Neuronal stem cell (in vitro differentiated cells): ENCODE measurements around the gene UNKL.
A peak's percentile ranks its signal among the peaks of the same experiment; 100 is the strongest.

Experiments used
- DNase-seq: peaks from one replicate; pipeline ENCODE4 v3.0.0-alpha.2; 2013; ENCODE audit warnings: low spot score
- H2AFZ ChIP-seq: one replicate; pipeline ENCODE4 v1.6.1; 2013; ENCODE audit warnings: mild to moderate bottlenecking, low read length, inconsistent platforms
- H2AK5ac ChIP-seq: 2 replicates; pipeline ENCODE4 v1.6.1; 2013; ENCODE audit warnings: low read depth, mild to moderate bottlenecking, inconsistent platforms, low read length, moderate library complexity, mixed read lengths
- H2BK120ac ChIP-seq: 2 replicates; pipeline ENCODE4 v1.6.1; 2013; ENCODE audit warnings: low read depth, mild to moderate bottlenecking, inconsistent platforms, low read length, moderate library complexity, mixed read lengths
- H2BK12ac ChIP-seq: one replicate; pipeline ENCODE4 v1.6.1; 2013; ENCODE audit warnings: low read length, inconsistent platforms
- H2BK15ac ChIP-seq: 2 replicates; pipeline ENCODE4 v1.6.1; 2013; ENCODE audit warnings: mild to moderate bottlenecking, low read length, inconsistent platforms, mixed read lengths
- H2BK5ac ChIP-seq: one replicate; pipeline ENCODE4 v1.6.1; 2013; ENCODE audit warnings: inconsistent platforms, mild to moderate bottlenecking, low read length, moderate library complexity
- H3K14ac ChIP-seq: one replicate; pipeline ENCODE4 v1.6.1; 2013; ENCODE audit warnings: low read length, inconsistent platforms
- H3K18ac ChIP-seq: 2 replicates; pipeline ENCODE4 v1.6.1; 2013; ENCODE audit warnings: low read length, inconsistent platforms
- H3K23ac ChIP-seq: 2 replicates; pipeline ENCODE4 v1.6.1; 2013; ENCODE audit warnings: low read depth, mild to moderate bottlenecking, mixed read lengths, low read length, inconsistent platforms; ENCODE audit not compliant: poor library complexity
- H3K27ac ChIP-seq: replicated peaks from 3 replicates; pipeline ENCODE4 v1.5.1; 2013; ENCODE audit warnings: low read length, inconsistent platforms
- H3K27me3 ChIP-seq, 3 experiments: 2 replicates each; pipeline ENCODE4 v1.6.1; 2013; ENCODE audit warnings: low read length in 3 of 3, mild to moderate bottlenecking in 2 of 3, inconsistent platforms in 1 of 3, low read depth in 1 of 3, mixed read lengths in 1 of 3, moderate library complexity in 1 of 3; ENCODE audit not compliant: control insufficient read depth in 3 of 3, insufficient read depth in 3 of 3
- H3K36me3 ChIP-seq, 2 donors: replicated peaks in 1 of 2; 2 replicates each; pipeline ENCODE4 v1.6.1; 2013; ENCODE audit warnings: low read length in 2 of 2; ENCODE audit not compliant: control insufficient read depth in 2 of 2, insufficient read depth in 2 of 2
- H3K4ac ChIP-seq: 2 replicates; pipeline ENCODE4 v1.6.1; 2013; ENCODE audit warnings: inconsistent platforms, mild to moderate bottlenecking, low read length, moderate library complexity
- H3K4me1 ChIP-seq, 2 donors: 1 replicate in 1 of 2; 2 replicates in 1 of 2; pipeline ENCODE4 v1.6.1; 2013; ENCODE audit warnings: low read length in 2 of 2, low read depth in 1 of 2; ENCODE audit not compliant: control insufficient read depth in 2 of 2, insufficient read depth in 1 of 2
- H3K4me2 ChIP-seq: one replicate; pipeline ENCODE4 v1.6.1; 2013; ENCODE audit warnings: mild to moderate bottlenecking, low read length, inconsistent platforms; ENCODE audit not compliant: insufficient read depth, poor library complexity, severe bottlenecking
- H3K4me3 ChIP-seq, 2 donors: 2 replicates each; pipeline ENCODE4 v1.5.1; 2013; ENCODE audit warnings: low read length in 2 of 2, mild to moderate bottlenecking in 2 of 2, inconsistent platforms in 1 of 2, moderate library complexity in 1 of 2
- H3K79me1 ChIP-seq: one replicate; pipeline ENCODE4 v1.6.1; 2013; ENCODE audit warnings: low read depth, mild to moderate bottlenecking, inconsistent platforms, low read length, moderate library complexity
- H3K9ac ChIP-seq: one replicate; pipeline ENCODE4 v1.6.1; 2013; ENCODE audit warnings: mild to moderate bottlenecking, low read depth, low read length, inconsistent platforms; ENCODE audit not compliant: poor library complexity
- H3K9me3 ChIP-seq, 2 donors: replicated peaks in 1 of 2; 2 replicates each; pipeline versions ENCODE3 to v1.6.1; 2013; ENCODE audit warnings: low read length in 2 of 2, mild to moderate bottlenecking in 2 of 2, inconsistent platforms in 1 of 2, low read depth in 1 of 2, mixed read lengths in 1 of 2, moderate library complexity in 1 of 2; ENCODE audit not compliant: control insufficient read depth in 2 of 2, insufficient read depth in 1 of 2
- H4K8ac ChIP-seq: one replicate; pipeline ENCODE4 v1.6.1; 2013; ENCODE audit warnings: low read depth, mild to moderate bottlenecking, inconsistent platforms, low read length, moderate library complexity
- H4K91ac ChIP-seq: one replicate; pipeline ENCODE4 v1.6.1; 2013; ENCODE audit warnings: low read length, low read depth, mild to moderate bottlenecking, inconsistent platforms; ENCODE audit not compliant: poor library complexity
- WGBS, 2 donors: extraction: QIAGEN DNeasy Blood & Tissue Kit; methylation state at CpG; one replicate each; pipeline ENCODE4 v1.1.7; 2013; ENCODE audit warnings: missing lambda C conversion rate in 2 of 2, mixed read lengths in 1 of 2; ENCODE audit not compliant: insufficient read length in 2 of 2, insufficient replicate concordance in 1 of 2; ENCODE audit errors: extremely low coverage in 2 of 2; 5-methylcytosine and 5-hydroxymethylcytosine counted together

Gene UNKL

DNA sequence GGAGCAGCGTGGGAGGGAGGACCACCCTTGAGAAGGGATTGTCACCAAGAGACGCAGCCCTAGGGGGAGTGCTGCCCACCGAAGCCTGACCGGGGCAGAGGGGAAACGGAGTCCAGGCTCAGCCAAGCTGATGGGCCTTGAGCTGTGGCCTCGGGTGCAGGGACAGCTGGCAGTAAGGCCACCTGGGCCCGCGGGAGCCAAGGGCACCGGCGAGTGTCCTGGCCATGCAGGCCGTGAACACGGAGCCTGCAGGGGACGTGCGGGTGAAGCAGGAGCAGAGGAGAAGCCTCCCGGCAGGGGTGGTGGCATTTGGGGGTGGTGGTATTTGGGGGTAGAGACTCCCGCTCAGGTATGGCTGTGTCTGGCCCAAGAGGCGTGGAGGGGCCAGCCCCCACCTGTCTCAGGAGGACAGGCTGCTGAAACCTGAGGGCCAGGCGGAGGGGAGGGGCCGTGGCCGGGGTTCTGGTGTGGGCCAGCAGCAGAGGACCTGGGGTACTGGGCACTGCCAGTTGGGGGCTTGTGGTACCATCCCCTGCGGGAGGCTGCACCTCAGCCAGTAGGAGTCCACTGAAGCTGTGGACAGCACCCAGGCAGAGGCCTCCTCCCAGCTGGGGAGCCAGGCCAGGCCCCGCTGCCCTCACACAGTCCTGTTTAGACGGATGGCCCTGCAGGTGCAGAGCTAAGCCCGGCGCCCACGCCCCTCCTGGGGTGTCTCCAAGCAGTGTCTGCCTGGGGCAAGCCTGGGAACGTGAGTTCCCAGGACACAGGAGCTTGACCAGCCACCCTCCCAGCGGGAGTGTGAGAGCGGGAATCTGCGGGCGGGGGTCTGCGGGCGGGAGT is 58.2 kb downstream of the UNKL start:
- Histone ChIP-seq H4K8ac (no peak overlapping the region), H3K4ac (no peak overlapping the region), H2BK12ac (peak overlapping the region; percentile 41), H2AFZ (no peak overlapping the region), H2BK5ac (no peak overlapping the region), H3K4me3 (no peak overlapping the region), H3K4me2 (no peak overlapping the region), H2AK5ac (no peak overlapping the region), H3K79me1 (peaks cover 29% of the 10 kb centered on the region), H3K27me3 (no peaks in the 10 kb centered on the region), H3K4me1 (peaks cover 4% of the 10 kb centered on the region in 2 donors), H3K23ac (peak overlapping the region; percentile 55), H3K36me3 (peaks cover 2 to 12% of the 10 kb centered on the region in 2 donors), H2BK120ac (no peak overlapping the region), H3K27ac (no peak overlapping the region), H3K9ac (no peak overlapping the region), H3K14ac (peak overlapping the region; percentile 56), H3K9me3 (no peaks in the 10 kb centered on the region), H3K18ac (peak overlapping the region; percentile 28), H2BK15ac (no peak overlapping the region), H4K91ac (no peak overlapping the region)
- no peak for DNase-seq
- WGBS, 2 donors, result no CpG with 5 or more reads among the region's 33 CpGs

DNA sequence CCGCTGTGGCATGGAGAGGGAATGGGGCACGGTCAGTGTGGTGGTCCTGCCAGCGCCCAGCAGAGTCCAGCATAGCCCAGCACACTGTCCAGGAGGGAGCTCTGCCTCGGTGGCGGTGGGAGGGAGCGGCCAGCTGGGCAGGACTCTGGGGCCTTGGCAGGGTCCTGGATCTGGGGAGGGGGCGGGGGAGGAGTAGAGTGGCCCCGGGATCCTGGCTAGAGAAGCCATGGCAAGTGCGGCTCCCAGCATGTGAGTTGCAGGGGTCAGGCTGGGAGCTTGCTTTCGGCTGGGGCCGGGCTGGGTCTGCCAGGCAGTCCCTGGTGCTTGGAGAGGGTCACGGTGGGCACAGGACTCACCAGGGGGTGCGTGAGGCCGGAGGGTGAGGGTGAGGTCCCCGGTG is 58.9 kb downstream of the UNKL start:
- H3K9ac ChIP-seq, result no peak overlapping the region
- H3K9me3 ChIP-seq, result no peaks in the 10 kb centered on the region
- no peak for DNase-seq
- H3K4ac ChIP-seq, result no peak overlapping the region
- H3K4me3 ChIP-seq, result no peak overlapping the region
- H3K27me3 ChIP-seq, result no peaks in the 10 kb centered on the region
- WGBS, 2 donors, result no CpG with 5 or more reads among the region's 15 CpGs
- H2BK12ac ChIP-seq, result no peak overlapping the region
- peak overlapping the region; percentile 28 for H3K18ac ChIP-seq
- H2AK5ac ChIP-seq, result no peak overlapping the region
- no peak overlapping the region for H2AFZ ChIP-seq
- H3K27ac ChIP-seq, result no peak overlapping the region
- peaks cover 1 to 7% of the 10 kb centered on the region in 2 donors for H3K36me3 ChIP-seq
- no peak overlapping the region for H4K8ac ChIP-seq
- peaks cover 8 to 10% of the 10 kb centered on the region in 2 donors for H3K4me1 ChIP-seq
- no peak overlapping the region for H4K91ac ChIP-seq
- H3K14ac ChIP-seq, result peak overlapping the region; percentile 56
- H2BK120ac ChIP-seq, result no peak overlapping the region
- H2BK15ac ChIP-seq, result no peak overlapping the region
- peak overlapping the region; percentile 55 for H3K23ac ChIP-seq
- H3K4me2 ChIP-seq, result no peak overlapping the region
- peaks cover 36% of the 10 kb centered on the region for H3K79me1 ChIP-seq
- peak overlapping the region; percentile 53 for H2BK5ac ChIP-seq

DNA sequence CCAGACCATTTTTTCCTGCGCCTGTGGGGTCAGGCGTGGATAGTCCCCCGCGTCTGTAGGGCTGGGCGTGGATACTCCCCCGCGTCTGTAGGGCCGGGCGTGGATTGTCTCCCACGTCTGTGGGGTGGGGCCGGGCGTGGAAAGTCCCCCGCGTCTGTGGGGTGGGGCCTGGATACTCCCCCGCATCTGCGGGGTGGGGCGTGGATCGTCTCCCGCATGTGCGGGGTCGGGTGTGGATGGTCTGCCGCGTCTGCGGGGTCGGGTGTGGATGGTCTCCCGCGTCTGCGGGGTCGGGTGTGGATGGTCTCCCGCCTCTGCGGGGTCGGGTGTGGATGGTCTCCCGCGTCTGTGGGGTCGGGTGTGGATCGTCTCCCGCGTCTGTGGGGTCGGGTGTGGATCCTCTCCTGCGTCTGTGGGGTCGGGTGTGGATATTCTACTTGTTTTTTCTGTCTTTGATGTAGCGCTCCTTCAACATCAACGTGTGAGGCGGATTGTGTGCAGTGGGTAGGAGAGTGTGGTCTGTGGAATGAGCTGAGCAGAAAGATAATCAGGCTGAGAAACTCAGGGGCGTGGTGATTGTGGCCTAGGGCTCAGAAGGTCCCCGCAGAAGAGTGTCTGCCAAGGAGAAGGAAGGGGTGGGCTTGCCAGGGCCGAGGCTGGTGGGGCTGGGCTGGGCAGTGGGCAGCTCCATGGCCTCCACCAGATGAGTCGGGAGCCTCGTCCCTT is 59.5 kb downstream of the UNKL start:
- H3K4ac ChIP-seq, result no peak overlapping the region
- H3K4me2 ChIP-seq, result no peak overlapping the region
- no peak overlapping the region for H4K91ac ChIP-seq
- H3K18ac ChIP-seq, result no peak overlapping the region
- WGBS, 2 donors, result no CpG with 5 or more reads among the region's 49 CpGs
- no peak overlapping the region for H3K4me3 ChIP-seq
- H2AFZ ChIP-seq, result no peak overlapping the region
- no peak overlapping the region for H4K8ac ChIP-seq
- no peak overlapping the region for H3K27ac ChIP-seq
- H3K23ac ChIP-seq, result peak overlapping the region; percentile 55
- no peak overlapping the region for H2BK15ac ChIP-seq
- peaks cover 8 to 12% of the 10 kb centered on the region in 2 donors for H3K4me1 ChIP-seq
- no peaks in the 10 kb centered on the region for H3K27me3 ChIP-seq
- peak overlapping the region; percentile 53 for H2BK5ac ChIP-seq
- peaks cover 5 to 11% of the 10 kb centered on the region in 2 donors for H3K36me3 ChIP-seq
- no peak overlapping the region for H3K9ac ChIP-seq
- H2BK120ac ChIP-seq, result no peak overlapping the region
- peaks cover 36% of the 10 kb centered on the region for H3K79me1 ChIP-seq
- DNase-seq, result no peak
- H3K14ac ChIP-seq, result no peak overlapping the region
- no peaks in the 10 kb centered on the region for H3K9me3 ChIP-seq
- no peak overlapping the region for H2BK12ac ChIP-seq
- H2AK5ac ChIP-seq, result no peak overlapping the region
